ENCODE results near the gene SHOC2.

The SHOC2 gene

DNA sequence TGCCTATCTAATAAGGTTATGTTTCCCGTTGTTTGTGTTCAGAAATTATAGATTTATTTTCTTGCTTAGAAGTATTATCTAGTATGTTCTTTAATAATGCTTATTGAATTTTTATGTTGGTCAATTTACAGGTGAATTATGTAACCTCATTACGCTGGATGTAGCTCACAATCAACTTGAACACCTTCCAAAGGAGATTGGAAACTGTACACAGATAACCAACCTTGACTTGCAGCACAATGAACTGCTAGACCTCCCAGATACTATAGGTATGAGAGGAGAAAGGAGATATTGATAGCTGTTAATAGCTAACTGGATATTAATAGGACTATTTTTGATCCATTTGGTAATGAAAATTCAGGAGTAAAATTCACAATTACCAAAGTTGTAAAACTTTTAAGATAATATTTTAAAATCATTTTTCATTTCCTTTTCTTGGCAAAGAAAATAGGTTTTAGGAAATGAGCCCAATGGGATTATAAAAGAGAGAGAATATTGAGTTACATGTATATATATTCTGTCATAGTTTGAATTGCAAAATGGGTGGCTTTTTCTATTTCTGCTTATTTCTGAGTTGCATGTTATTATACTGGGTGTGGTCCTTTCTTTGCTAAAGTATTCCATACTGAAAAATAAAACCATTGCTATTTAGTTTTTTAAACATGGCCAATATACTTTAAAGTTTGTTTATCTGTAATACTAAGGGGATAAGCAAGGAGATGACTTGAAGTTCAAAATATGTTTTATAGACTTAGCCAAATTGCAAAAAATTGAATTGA lies 66.3 kb downstream of the SHOC2 start:
- DNase-seq, result no peak

DNA sequence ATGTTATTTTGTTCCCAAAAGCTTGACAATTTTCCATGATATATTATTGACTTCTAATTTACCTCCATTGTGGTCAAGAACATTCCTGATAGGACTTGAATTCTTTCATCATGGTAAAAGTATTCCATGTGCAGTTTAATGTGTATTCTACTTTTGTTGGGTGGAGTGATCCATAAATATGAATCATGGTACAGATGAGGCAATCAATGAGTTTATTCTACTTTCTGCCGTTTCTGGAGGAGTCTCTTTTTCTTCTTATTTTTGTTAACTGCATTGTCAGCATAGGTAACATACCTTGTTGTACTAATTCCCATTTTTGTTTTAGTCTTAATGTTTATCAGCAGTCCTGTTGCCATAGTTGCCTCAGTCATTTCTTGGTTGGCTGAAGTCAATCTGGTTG lies 69.6 kb downstream of the SHOC2 start:
- DNase-seq, result no peak

DNA sequence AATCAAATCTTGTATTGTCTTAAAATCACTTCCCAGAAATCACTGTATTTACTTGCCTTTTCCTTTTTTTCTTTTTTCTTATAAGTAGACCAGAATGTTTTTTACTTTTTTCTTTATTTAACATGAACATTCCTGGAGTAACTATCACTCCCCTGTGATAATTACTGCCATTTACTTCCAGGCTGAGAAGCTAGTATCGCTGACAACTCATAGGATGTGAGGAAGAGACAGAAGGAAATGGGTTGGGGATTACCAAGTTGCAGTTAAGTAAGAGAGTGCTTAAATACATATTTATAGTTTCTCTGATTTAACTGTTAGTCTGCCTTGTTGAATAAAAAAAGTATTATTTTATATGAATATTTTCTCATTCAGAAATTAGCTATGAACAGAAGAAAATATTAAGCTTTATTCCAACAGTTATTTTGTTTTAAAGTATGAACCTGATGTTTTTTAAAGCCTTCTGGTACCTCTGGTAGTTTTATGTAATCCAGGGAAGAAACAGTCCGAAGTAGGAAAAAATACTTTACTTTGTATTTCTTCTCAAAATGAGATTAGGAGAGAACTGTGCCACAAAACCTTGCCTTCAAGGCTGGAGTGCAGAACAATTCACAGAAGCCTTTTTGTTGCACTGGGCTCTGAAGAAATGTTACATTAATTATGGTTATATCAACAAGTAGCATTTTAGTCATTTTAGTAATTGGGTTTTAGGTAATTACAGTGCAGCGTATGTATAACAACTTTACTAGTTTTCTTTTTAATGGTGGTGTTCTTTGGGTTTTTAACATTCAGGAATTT lies 72.8 kb downstream of the SHOC2 start:
- no peak for DNase-seq

DNA sequence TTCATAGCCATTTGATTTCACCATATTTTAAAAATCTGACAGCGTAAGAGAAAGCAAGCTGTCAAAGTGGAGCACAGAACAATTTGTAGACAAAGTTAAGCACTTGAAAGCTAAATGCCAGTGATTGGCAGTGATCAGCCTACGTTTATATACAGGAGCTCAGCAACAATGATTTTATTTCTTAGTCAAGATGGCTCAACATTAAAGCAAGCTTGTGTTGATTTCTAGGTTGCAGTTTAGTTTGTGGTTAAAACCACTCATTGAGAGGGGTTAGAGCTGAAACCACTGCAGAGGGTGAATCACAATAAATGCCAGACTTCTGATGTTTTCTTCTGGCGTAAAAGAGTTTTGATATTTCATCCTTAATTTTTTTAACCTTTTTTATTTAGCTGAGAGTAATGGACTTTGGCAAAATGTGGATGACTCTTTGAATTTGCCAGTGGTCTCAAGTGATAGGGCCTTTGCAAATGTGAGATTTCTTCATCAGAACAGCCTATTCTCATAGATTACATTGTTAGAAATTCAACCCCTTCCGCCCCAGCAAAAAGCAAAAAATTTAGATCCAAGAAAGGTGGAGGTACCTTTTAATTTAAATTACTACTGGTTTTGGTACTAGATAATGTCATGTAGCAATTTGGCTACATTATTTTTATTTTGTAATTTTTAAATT lies 73.8 kb downstream of the SHOC2 start:
- no peak for DNase-seq

DNA sequence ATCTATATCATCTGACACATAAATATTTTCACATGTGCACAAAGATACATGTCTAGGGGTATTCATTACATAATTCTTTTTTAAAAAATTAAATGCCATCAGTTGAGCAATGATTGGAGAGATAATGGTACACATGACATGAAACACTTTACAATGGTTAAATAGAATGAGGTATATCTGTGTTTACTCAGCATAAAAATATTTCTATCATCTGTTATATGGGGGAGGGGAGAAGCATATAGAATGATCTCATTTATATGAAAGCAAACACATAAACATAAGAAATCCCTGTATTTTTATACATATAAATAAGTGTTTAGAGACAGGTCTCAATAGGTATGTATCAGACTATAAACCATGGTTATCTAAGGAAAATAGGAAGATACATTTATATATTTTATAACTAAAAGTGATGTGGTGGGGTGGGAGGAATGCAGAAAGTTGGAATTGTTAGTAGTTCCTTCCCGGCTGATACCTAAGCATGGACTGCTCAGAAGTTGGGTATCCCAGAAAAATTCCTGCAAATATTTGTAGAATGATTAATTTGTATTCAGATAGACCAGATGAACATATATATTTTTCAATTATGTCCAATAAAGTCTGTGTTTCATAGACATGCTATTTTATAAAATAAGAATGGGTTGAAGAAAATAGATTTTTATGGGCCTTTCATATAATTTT lies 75.1 kb downstream of the SHOC2 start:
- no peak for DNase-seq

DNA sequence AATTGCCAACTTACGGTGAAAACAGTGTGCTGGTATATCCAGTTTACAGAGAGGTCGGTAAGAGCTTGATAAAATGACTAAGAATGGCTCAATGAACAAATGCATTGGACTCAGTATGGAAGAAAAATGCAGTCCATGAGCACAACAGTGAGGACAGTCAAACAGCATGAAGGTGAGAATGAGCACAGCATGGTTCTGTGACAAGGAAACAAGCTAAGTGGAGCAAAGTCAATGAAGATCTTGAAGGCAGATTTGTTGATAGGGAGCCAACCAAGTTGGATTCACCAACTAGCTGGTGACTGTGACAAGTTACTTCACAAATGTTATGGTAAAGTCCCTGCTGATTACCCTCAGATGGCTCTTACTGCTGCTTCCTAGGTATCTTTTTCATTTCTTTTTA lies 75.9 kb downstream of the SHOC2 start:
- no peak for DNase-seq

DNA sequence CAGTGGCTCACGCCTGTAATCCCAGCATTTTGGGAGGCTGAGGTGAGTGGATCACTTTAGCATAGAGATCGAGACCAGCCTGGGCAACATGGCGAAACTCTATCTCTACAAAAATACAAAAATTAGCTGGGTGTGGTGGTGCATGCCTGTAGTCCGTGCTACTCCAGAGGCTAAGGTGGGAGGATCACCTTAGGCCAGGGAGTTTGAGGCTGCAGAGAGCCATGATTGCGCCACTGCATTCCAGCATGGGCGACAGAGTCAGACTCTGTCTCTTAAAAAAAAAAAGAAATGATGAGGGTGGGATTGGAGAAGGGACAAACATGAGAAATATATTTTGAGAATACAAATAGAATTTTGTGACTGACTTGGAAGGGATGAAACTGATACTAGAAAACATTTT lies 76.9 kb downstream of the SHOC2 start:
- no peak for DNase-seq

DNA sequence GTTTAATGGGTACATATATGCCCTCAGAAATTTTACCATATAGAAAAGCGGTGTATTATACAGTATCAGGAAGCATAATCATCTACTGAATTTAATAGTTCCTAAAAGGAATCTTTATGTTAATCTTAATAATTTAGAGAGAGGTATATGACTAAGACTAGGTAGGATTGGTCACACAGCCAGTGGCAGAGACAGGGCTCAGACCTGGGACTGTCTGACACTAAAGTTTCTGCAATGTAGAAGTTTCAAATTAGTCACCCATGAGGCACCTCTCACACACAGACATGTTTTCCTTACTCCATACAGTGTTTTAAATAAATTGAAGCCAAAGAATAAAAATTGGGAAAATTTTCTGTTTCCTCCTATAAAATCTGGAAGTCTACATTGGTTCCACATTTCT lies 84.6 kb downstream of the SHOC2 start:
- no peak for DNase-seq

DNA sequence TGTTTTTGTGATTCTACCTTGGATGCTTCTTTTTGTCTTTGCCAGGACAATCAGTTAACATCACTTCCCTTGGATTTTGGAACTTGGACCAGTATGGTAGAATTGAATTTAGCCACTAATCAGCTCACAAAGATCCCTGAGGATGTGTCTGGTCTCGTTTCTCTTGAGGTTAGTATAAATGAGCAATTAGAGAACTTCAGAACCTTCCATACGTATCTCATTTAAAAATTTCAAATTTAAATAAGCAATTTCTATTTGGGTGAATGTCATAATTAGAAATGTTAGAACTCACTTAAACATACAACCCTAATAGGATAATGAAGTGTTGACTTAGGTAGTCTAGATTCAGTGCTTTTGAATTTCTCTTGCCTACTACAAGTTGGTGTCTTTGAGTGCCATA lies 88.1 kb downstream of the SHOC2 start:
- DNase-seq, result no peak

DNA sequence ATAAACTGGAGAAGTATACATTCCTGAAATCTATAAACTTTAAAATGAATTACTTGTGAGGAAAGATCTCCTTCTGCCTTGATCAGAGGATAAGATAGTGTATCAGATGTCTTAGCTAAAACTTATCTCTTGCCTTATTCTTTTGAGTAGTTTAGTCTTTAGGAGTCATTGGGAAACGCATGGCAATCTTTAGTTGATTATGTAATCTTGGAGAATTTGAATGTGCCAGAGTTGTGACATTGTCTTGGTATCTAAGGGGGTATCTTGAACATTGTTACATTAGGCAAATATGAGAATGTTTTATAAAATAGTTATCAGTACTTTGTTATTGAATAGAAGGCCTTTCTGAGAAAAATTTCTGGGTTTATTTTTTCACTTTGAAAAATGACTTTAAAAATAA lies 95.8 kb downstream of the SHOC2 start:
- no peak for DNase-seq

DNA sequence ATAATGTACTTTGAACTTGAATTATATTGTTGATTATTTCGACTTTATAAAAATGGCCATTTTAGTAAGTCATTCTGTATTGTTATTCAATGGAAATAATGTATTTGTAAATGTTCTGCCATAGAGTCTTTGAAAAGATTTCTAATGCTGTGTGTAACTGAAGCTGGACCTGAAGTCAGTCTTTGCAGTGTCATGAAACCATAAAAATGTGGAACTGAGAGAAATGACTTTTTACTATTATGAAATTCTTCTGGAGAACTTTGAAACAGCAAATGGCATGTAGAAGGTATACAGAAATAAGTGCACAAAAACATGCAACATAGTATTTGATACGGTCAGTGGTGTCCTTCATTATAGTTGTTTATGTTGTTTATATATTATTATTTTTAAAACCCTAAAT lies 97.7 kb downstream of the SHOC2 start:
- no peak for DNase-seq

DNA sequence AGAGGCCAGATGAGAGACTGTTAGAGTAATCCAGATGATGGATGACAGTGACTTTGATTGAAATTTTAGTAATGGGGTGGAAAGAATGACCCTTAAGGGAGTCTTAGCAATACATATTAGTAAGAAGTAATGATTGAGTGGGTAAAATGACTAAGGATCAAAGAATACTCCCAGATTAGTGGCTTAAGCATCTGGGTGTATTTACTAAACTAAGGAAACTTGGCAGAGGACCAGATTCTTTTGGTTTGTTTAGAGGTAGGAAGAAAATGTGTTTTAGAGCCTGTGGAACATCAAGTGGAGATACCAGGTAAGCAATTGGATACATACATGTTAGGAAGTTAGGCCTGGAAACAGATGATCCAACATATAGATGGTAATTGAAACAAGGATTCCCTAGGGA lies 98.6 kb downstream of the SHOC2 start:
- no peak for DNase-seq

DNA sequence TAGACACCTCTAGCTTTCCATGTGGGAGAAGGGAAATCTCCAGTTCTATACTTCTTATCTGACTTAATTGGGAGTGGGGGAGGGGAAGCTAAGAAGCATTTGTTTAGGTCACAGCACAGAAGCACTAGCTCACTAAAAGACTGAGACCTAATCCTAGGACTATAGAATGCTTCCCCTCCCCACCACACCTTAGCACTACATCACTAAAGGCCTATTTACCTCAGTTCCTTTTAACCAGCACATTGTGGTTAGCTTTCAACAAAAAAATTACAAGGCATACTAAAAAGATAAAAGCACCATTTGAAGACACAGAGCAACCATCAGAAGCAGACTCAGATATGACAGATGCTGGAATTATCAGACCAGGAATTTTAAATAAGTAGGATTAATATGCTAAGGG lies 103.7 kb downstream of the SHOC2 start:
- DNase-seq, result no peak

DNA sequence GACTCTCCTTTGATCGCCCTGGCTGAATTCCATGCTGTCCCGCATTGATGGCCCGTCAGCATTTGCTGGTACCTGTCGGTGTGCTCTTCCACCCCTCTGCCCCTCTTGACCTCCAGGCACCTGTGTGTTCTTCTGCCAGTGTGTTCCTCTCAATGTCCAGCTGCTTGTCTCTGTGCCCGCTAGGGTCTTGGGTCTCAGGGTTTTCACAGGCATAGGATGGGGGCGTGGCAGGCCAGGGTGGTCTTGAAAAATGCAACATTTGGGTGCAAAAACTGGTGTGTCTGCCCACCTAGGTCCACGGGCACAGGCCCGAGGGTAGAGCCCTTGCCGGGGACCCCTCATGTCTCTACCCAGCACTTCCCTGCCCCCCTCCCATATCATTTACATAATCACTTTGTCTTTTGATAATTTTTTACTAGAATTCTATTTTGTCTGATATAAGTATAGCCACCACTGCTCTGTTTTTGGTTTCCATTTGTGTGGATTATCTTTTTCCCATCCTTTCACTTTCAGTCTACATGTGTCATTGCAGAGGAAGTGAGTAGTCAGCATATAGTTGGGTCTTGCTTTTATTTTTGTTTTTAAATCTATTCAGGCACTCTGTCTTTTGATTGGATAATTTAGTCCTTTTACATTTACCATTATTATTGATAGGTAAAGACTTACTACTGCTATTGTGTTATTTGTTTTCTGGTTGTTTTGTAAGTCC lies 110.8 kb downstream of the SHOC2 start:
- DNase-seq, result no peak

DNA sequence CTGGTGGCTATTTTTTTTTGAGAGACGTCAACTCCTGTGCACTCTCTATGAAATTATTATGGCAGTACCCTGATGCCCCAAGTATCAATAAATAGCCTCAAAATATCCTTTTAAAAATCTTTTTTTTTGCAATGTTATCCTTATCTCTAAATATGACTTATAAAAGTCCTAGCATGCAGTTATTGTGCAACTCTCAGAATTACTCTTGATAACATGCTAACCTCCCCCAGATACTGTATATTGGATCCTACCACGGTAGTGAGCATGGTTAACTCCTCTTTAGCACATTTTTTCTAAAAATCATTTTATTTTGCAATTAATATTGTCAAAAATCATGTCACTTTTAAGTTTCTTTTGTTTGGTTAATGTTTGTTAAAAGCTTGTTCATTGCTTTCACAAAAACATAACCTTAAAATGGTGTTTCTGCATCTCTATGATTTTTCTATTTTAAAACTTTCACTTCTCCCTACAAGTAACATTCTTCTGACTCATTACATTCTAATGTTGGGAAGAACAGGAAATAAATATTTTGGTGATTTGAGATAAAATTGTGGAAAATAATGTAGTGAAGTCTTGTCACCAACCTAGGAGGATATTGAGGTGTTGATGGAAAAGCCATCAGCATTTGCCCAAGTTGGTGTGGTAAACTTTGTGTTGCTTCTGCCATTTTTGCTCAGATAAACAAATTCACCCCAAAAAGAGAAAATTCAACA lies 115.3 kb downstream of the SHOC2 start:
- no peak for DNase-seq

DNA sequence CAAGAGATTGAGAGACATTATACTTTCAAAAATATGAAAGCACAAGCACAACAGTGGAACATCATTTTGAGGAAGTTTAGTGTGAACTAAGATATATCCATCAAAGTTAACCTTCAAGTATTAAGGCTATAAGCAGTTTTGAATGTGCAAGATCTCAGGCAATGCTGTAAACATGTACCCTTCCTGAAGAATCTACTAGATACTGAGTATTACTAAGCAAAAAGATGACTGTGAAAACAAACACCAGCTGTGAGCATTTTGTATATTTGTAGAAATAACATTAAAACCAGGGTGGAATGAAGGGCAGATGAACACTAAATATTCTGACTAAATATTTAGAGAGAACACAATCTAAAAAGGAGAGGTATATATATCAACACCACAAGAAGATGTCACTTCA lies 116.1 kb downstream of the SHOC2 start:
- DNase-seq, result no peak

DNA sequence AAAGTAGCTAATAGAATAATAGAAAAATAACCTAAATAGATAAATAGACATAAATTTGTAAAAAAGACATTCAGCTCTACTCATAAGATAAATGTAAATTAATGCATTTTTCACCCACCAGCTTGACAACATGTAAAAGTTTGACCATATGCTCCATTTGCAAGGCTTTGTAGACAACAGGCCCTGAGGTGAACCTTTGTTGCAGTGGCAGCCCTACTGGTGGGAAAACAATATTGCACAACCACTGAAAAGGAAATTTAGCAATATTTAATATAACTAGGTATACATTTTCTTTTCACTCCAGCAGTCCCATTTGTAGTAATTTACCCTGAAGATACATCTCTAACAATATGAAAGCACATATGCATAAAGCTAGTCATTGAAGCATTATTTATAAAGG lies 118.5 kb downstream of the SHOC2 start:
- DNase-seq, result no peak

DNA sequence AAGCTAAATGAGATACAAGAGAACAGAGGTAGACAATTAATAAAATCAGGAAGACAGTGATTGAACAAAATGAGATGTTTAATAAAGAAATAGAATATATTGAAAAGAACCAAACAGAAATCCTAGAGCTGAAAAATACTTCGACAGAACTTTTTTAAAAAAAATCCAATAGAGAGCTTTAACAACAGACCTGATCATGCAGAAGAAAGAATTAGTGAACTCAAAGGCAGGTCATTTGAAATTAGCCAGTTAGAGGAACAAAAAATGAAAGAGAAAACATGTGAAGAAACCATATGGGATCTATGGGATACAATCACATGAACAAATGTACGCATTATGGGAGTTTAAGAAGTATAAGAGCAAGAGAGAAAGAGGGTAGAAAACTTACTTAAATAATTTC lies 120.1 kb downstream of the SHOC2 start:
- no peak for DNase-seq

DNA sequence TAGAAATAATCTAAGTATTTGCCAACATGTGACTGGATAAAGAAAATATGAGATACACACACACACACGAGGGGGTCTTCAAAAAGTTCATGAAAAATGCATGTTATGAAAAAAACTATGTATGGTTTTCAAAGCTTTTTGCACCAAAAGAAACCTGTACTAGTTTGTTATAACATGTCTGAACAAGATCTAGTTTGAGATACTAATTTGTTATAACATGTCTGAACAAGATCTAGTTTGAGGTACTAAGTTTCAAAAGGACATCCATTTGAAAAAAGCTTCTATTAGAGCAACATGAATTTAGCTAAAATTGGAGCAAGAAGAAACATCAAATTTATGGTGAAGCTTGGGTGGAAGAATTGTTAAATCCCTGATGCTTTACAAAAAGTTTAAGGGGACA lies 137.6 kb downstream of the SHOC2 start:
- DNase-seq, result no peak

Measured in stimulated activated CD4-positive, alpha-beta T cell treated with anti-CD3 and anti-CD28 coated beads, Interleukin-4, amount 100 ng/mL, for 1 hour (primary cell).